Measurements from ENCODE around the gene KLHL28.

DNA sequence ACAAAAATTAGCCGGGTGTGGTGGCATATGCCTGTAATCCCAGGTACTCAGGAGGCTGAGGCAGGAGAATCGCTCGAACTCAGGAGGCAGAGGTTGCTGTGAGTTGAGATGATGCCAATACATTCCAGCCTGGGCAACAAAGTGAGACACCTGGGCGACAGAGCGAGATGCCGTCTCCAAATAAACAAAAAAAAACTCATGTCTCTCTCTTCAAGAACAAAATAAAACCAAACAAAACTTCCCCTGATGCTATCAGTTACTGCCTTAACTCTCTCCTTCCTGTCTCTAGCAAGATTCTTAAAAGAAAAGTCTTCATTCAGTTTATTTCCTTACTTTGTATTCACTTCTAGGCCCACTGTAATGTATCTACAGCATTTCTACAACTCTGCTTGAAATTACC lies 20.8 kb downstream of the KLHL28 start:
- TF ChIP-seq, protein P1, sequence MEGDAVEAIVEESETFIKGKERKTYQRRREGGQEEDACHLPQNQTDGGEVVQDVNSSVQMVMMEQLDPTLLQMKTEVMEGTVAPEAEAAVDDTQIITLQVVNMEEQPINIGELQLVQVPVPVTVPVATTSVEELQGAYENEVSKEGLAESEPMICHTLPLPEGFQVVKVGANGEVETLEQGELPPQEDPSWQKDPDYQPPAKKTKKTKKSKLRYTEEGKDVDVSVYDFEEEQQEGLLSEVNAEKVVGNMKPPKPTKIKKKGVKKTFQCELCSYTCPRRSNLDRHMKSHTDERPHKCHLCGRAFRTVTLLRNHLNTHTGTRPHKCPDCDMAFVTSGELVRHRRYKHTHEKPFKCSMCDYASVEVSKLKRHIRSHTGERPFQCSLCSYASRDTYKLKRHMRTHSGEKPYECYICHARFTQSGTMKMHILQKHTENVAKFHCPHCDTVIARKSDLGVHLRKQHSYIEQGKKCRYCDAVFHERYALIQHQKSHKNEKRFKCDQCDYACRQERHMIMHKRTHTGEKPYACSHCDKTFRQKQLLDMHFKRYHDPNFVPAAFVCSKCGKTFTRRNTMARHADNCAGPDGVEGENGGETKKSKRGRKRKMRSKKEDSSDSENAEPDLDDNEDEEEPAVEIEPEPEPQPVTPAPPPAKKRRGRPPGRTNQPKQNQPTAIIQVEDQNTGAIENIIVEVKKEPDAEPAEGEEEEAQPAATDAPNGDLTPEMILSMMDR (IDR thresholded peaks at IDR 0.05): no peak
- TF ChIP-seq POLR2A (IDR thresholded peaks at IDR 0.05): no peak
- no peak for TF ChIP-seq EP300 (IDR thresholded peaks at IDR 0.05)
